ENCODE data around the gene STK4. TPM values are rescaled to one million over a fixed set of nuclear protein-coding genes. Genes with fewer than 3 reads are reported as not detected.

STK4 gene
- total RNA-seq, 1 donor from 2014 or later: 53.3 TPM

GRCh38 chr20:45085867-45086266 lies 119.6 kb downstream of the STK4 start:
- no peak for DNase-seq (ENCODE audit: low spot score)

DNA sequence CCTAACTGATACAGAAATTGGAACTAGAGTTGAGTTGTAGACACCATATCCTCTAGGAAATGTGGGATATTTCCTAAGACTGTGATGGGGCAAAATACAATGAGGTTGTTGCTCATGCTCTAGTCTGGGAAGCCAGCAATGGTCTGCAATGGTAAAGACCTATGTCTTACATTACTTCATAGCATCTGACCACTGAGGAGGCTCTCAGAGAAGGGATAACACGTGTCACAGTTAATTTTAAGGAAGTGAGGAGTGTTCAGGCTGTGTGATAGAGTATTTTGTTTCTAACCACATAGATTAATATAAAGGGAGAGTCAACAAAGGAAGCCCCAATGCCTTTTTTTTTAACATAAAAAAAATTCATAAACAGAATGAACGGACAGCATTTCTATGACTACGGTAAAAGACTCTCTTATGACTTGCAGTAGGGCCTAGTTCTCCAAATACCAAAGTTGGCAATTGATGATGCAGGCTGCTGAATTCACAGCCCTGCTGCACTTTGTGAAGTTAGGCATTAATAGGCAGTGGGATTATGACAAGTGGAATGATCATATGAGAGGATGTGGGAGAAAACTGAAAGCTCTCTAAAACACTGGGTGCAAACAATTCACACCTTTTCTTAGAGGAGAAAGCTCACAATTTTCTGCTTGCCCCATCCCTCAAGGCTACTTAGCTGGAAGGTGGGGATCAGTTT lies 120.9 kb downstream of the STK4 start:
- no peak for DNase-seq (ENCODE audit: low spot score)

GRCh38 chr20:45087814-45088213 lies 121.5 kb downstream of the STK4 start:
- DNase-seq (ENCODE audit: low spot score): no peak

GRCh38 chr20:45088247-45088646 lies 121.9 kb downstream of the STK4 start:
- DNase-seq (ENCODE audit: low spot score): no peak

DNA sequence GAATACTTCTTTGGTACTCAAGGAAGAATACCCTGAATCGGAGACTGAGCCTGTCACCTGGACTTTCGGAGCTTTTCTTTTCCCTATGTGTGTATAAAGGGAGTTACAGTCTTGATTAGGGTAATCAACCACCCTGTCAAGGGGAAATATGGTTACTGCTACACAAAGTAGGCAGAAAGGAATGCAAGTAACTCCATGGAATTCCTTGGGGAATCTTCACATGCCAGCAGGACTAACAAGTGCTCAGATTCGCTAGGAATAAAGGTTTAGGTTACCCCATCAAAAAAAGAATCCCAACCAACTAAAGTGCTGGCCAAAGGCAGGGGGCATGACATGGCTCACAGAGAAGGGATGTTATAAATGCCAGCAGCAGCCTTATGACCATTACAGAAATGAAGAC lies 124.2 kb downstream of the STK4 start:
- no peak for DNase-seq (ENCODE audit: low spot score)

DNA sequence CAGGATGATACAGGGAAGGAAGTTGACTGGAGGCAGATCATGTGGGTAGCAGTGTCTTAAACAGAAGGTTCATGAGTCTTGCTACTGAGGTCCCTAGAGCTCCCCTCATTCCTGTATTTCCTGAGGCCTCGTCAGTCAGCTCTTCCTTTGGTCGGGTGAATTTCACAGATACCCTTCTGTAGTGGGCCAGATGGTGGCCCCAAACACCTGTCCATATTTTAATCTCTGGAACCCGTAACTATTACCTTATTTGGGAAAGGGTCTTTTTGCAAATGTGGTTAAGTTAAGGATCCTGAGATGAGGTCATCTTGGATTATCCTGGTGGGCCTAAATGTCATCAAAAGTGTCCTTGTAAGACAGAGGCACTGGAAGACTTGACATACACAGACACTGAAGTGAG lies 125.1 kb downstream of the STK4 start:
- DNase-seq (ENCODE audit: low spot score): no peak

DNA sequence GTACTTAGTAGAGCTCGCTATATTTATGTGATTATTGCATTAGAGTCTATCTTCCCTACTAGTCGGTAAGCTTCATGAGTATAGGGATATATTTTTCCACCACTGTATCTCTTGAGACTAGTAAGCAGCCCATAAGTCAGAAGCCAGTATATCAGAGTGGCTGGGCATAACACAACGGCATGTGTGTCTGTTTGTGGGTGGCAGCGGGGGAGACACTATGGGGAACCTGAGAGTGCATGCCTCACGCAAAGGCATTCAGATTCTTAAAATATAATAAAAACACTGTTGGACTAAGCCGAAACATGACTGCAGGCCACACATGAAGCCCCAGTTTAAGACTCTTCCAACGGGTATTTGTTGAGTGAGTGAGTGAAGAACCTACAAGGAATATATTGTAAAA lies 126.6 kb downstream of the STK4 start:
- DNase-seq (ENCODE audit: low spot score): no peak

DNA sequence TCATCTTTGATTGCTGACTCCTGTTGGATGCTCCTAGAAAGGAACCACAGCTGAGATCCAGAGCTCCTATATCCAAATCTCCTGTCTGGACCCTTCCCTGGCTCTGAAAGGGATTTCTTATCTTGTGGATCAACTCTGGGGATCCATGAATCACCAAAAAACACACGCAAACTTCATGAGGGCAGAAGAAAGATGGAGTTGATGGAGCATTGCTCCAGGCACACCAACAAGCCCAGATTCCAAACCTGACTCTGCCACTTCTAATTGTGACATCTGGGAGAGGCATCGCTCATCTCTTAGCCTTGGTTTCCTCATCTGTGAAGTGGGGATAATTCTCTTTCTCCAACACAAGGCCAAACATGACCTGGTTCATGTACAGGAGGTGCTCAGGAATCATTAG lies 127.9 kb downstream of the STK4 start:
- DNase-seq (ENCODE audit: low spot score): no peak

GRCh38 chr20:45094864-45095574 lies 128.7 kb downstream of the STK4 start:
- no peak for DNase-seq (ENCODE audit: low spot score)

DNA sequence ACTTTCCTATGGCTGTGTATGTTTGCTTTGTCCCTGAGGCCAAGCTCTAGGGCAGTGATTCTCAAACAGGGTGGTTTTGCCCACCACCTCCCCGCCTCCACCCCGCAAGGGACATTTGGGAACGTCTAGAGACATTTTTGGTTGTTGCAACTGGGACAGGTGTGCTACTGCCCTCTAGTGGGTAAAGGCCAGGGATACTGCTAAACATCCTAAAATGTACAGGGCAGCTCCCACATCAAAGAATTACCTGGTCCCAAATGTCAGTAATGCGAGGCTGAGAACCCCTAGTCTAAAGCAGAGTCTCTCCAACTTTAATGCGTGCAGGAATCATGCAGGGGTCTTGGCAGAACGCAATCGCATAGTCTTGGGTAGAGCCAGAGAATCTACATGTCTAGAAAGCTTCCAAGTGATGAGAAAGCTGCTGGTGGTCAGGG lies 129.5 kb downstream of the STK4 start:
- peak; percentile 61 for DNase-seq (ENCODE audit: low spot score)

- no peak for DNase-seq (ENCODE audit: low spot score)
Measured at GRCh38 chr20:45096781-45097180, 130.5 kb downstream of the STK4 start.

DNA sequence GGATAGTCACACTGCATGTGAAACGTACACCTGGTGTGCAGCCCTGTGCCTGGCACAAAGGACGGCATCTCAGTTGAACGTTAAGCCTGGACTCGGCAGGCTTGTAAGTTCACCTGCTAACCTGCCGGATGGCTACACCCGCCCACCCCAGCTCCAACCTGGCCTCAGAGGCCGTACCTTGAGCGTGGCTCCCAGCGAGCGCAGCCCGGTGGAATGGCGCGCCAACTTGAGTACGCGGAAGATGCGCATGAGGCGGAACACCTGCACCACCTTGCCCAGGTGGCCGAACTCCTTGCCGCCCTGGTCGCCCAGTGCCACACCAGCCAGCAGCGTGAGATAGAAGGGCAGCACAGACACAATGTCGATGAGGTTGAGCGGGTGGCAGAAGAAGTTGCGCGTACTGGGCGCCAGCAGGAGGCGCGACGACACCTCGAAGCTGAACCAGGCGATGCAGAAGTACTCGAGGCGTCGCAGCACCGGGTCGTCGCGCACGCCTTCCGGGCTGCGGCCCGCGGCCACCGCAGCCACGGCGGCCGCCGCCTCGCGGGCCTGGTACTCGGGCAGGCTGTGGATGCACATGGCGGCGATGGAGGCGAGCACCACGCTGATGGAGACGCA lies 131.3 kb downstream of the STK4 start:
- no peak for DNase-seq (ENCODE audit: low spot score)

- DNase-seq (ENCODE audit: low spot score): no peak
Measured at GRCh38 chr20:45098103-45098773, 131.9 kb downstream of the STK4 start.

DNA sequence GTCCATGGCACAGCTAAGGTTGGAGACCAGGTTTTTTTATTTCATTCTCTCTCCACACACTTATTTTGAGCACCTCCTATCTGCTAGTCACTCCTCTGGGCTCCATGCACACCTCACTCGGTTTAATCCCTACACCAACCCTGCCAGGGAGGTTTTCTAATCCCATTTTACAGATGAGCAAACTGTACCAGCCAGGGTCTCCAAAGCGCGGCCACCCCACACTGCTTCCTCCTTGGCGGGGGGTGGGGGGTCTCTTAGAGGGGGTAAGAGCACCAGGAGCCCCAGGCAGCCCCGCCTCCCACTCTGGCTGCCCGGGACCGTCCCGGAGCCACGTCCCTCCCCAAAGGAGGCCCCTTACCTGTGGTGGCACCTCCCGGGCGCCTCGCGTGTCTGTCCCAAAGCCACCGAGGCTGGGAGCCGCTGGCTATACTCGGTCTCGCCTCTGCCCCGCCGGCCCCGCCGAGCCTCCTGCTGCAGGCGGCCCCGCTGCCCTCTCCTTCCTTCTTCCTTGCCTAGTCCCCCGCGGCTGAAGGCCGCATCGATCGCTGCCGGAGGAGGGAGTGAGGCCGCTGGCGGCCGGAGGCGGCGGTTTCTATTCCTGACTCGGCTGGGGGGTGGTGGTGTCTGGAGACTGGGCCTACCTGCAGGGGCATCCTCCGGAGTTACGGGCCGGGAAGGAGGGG lies 134.4 kb downstream of the STK4 start, which contains the start of gene KCNS1:
TSS of gene KCNS1 (minus strand) at position 565 of the 683 bp plus-strand sequence. CDS start 1,891 bp downstream, outside the sequence.
- no peak for DNase-seq (ENCODE audit: low spot score)

DNA sequence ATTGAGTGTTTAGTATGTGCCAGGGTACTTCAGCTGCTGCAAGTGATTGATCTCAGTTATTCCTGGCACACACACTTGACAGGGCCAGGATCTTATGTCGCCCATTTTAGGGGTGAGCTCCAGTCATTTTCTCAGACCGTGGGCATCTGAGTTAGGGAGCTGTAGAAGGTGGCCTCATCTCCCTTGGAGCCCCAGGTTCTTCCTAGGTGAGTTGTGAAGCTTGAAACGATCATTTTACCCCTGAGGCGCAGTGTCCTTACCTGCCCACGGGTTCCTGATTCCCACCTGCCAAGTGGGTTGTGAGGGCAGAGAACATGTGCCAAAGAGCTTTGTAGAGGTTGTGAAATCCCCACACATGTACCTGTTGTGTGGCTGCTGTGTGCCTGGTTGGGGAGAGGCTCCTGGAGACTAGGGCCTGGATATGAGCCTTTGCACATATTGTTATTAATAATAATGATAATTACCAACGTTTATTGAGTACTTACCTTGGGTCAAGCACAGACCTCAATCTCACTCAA lies 135.1 kb downstream of the STK4 start:
- DNase-seq (ENCODE audit: low spot score): no peak

DNA sequence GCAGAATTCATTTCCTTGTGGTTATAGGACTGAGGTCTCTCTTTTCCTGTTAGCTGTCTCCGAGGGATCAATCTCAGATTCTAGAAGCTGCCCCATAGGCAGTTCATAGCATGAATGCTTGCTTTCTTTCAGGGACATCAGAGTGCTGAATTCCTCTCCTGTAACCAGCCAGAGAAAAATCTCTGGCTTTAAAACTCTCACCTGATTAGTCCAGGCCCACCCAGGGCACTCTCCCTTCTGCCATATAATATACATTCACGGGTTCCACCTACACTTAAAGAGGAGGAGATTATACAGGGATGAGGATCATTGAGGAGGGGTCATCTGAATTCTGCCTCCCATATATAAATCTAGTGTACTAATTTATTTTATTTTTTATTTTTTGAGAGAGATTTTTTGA lies 136.8 kb downstream of the STK4 start:
- DNase-seq (ENCODE audit: low spot score): no peak

GRCh38 chr20:45104786-45105185 lies 138.5 kb downstream of the STK4 start:
- DNase-seq (ENCODE audit: low spot score): no peak

GRCh38 chr20:45105317-45105716 lies 139.0 kb downstream of the STK4 start:
- no peak for DNase-seq (ENCODE audit: low spot score)

DNA sequence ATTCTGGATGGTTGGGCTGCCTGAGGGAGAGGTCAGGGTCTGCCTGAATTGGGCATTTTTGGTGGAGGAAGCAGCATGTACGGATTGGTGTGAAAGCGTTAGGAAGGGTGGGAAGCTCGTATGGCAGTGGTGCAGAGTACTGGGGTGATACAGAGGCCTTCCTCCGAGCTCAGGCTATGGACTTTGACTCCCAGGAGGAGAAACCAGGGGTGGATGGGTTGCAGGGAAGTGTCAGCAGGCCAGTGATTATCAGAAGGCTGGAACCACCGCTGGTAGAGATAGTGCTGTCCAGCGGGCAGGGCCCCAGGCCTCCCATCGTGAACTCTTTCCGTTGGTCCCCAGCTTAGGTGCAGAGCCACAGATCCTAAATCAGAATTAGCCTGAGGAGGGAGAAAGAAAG lies 143.3 kb downstream of the STK4 start:
- no peak for DNase-seq (ENCODE audit: low spot score)

GRCh38 chr20:45110301-45110700 lies 144.0 kb downstream of the STK4 start:
- no peak for DNase-seq (ENCODE audit: low spot score)

DNA sequence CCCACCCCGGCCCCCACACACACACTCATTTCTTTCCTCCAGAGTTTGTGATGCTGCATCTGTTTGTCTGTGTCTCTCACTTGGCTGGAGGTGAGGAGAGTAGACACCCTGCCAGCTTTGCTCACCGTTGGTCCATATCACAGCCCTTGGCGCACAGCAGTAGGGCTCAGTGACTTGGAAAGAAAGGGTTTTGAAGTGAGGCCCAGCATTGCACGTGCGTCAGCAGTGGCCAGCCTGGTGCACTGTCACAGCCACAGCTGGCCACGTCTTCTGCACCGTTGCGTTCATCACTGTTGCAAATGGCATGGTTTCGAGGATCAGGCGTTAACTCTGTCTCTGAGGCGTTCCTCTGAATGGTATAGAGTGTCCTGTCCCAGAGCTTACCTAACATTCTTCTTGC lies 145.0 kb downstream of the STK4 start:
- no peak for DNase-seq (ENCODE audit: low spot score)
